GM23248 (cell line): ENCODE data around the gene CALN1. TPM values are rescaled to one million over a fixed set of nuclear protein-coding genes. Genes with fewer than 3 reads are reported as not detected.

Source experiments
- DNase-seq: peaks from one replicate; pipeline ENCODE4 v3.0.0-alpha.2; 2015
- H2AFZ ChIP-seq: fragments of 200-600 bp; sonication (generic); 2 replicates; pipeline ENCODE4 v1.6.1; 2016; ENCODE audit warnings: antibody characterized with exemption
- H3F3A ChIP-seq: fragments of 200-600 bp; sonication (generic); 2 replicates; pipeline ENCODE4 v1.6.1; 2016; ENCODE audit warnings: mild to moderate bottlenecking, antibody characterized with exemption, mixed run types; ENCODE audit not compliant: insufficient read depth
- H3K27ac ChIP-seq: fragments of 200-600 bp; sonication (generic); 2 replicates; pipeline ENCODE4 v1.5.1; 2016; ENCODE audit warnings: mild to moderate bottlenecking
- H3K27me3 ChIP-seq: fragments of 200-600 bp; sonication (generic); replicated peaks from 2 replicates; pipeline ENCODE4 v1.6.1; 2016; ENCODE audit warnings: mild to moderate bottlenecking; ENCODE audit not compliant: insufficient read depth
- H3K36me3 ChIP-seq: fragments of 200-600 bp; sonication (generic); 2 replicates; pipeline ENCODE4 v1.6.1; 2016; ENCODE audit warnings: low read depth, mild to moderate bottlenecking
- H3K4me1 ChIP-seq: fragments of 200-600 bp; sonication (generic); 2 replicates; pipeline ENCODE4 v1.6.1; 2016; ENCODE audit warnings: mild to moderate bottlenecking; ENCODE audit not compliant: insufficient read depth
- H3K4me2 ChIP-seq: fragments of 200-600 bp; sonication (generic); one replicate; pipeline ENCODE4 v1.6.1; 2016; ENCODE audit warnings: mild to moderate bottlenecking; ENCODE audit not compliant: unreplicated experiment
- H3K4me3 ChIP-seq: fragments of 200-600 bp; sonication (generic); 2 replicates; pipeline ENCODE4 v1.5.1; 2016; ENCODE audit warnings: mild to moderate bottlenecking
- H3K79me2 ChIP-seq: fragments of 200-600 bp; sonication (generic); 2 replicates; pipeline ENCODE4 v1.6.1; 2016; ENCODE audit warnings: mild to moderate bottlenecking; ENCODE audit not compliant: insufficient read depth
- H3K9ac ChIP-seq: fragments of 200-600 bp; sonication (generic); 2 replicates; pipeline ENCODE4 v1.6.1; 2016; ENCODE audit warnings: mild to moderate bottlenecking
- H3K9me2 ChIP-seq: fragments of 200-600 bp; sonication (generic); 2 replicates; pipeline ENCODE4 v1.6.1; 2016; ENCODE audit warnings: mixed run types, mild to moderate bottlenecking, moderate library complexity; ENCODE audit not compliant: insufficient read depth
- H3K9me3 ChIP-seq: fragments of 200-600 bp; sonication (generic); one replicate; pipeline ENCODE4 v1.6.1; 2017; ENCODE audit warnings: low read depth
- H4K20me1 ChIP-seq: fragments of 200-600 bp; sonication (generic); 2 replicates; pipeline ENCODE4 v1.6.0; 2016; ENCODE audit not compliant: insufficient read depth
- EZH2 ChIP-seq: fragments of 200-600 bp; sonication (generic); IDR thresholded peaks from 2 replicates; pipeline ENCODE4 v1.6.1; 2018; ENCODE audit warnings: antibody characterized with exemption, mild to moderate bottlenecking; ENCODE audit not compliant: insufficient read depth, poor library complexity, severe bottlenecking
- EZH2phosphoT487 ChIP-seq: fragments of 200-600 bp; sonication (generic); IDR thresholded peaks from 2 replicates; pipeline ENCODE4 v1.6.1; 2018; ENCODE audit warnings: antibody characterized with exemption, moderate library complexity, mild to moderate bottlenecking, low read depth; ENCODE audit not compliant: insufficient read depth
- WGBS, 2 experiments: methylation state at CpG; one replicate each; pipeline ENCODE4 v1.1.6; 2015 to 2017; ENCODE audit warnings: low lambda C conversion rate in 2 of 2, low coverage in 1 of 2; ENCODE audit errors: missing lambda C conversion rate in 2 of 2; 5-methylcytosine and 5-hydroxymethylcytosine counted together
- in situ Hi-C: fragments of 300-500 bp; cut with MboI; formaldehyde crosslinking; loops from 2 replicates; pipeline ENCODE4 v1.15.0; 2020
- polyA plus RNA-seq: library from polyadenylated mRNA; unstranded; fragments of >200 nt; fragmentation: Nextera tagmentation; extraction: Ambion mirVana; gene quantifications from 2 replicates; pipeline ENCODE4 v1.2.1, GENCODE V29; 2016
- total RNA-seq: library from RNA; depleted of rRNA; stranded (reverse); fragments of >200 nt; shearing (Covaris generic); gene quantifications from 2 replicates; pipeline ENCODE4 v1.2.3, GENCODE V29; 2014

The CALN1 gene
- total and polyA plus RNA-seq, 2 experiments from 2014 or later: not detected

DNA sequence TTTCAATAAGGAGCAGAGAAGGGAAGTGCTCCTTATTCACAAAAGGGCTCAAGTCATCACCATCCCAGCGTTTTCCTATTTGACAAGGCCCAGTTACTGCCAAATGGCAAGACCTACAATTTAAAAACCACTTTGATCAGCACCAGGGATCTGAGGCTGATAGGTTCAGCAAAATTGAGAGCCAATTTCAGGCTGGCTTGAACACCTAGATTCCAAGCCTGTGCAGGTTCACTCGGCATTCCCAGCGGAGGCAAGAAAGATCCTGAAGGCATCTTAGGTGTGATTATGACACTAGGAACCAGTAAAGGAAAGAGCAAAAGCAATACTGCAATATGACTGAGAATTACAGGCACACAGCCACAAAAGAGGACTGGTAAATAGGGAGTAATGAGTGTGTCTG lies 441.4 kb downstream of the CALN1 start:
- no peaks in the 10 kb centered on the region for H4K20me1 ChIP-seq
- H3K9me2 ChIP-seq: no peaks in the 10 kb centered on the region
- H3K27me3 ChIP-seq: no peaks in the 10 kb centered on the region
- H3K4me2 ChIP-seq: no peak overlapping the region
- H3F3A ChIP-seq: no peaks in the 10 kb centered on the region
- in situ Hi-C loops: no loop called here
- H3K79me2 ChIP-seq: no peaks in the 10 kb centered on the region
- H3K27ac ChIP-seq: no peak overlapping the region
- H3K9me3 ChIP-seq: no peaks in the 10 kb centered on the region
- H3K9ac ChIP-seq: no peak overlapping the region
- TF ChIP-seq EZH2 (no peak), EZH2phosphoT487 (no peak)
- H3K4me3 ChIP-seq: no peak overlapping the region
- H3K4me1 ChIP-seq: no peaks in the 10 kb centered on the region
- no peak overlapping the region for H2AFZ ChIP-seq
- WGBS, 2 experiments: 7 to 15% methylated on average over 3 of the region's 3 CpGs
- no peak for DNase-seq
- no peaks in the 10 kb centered on the region for H3K36me3 ChIP-seq

- Histone ChIP-seq H3K27ac (no peak overlapping the region), H4K20me1 (no peaks in the 10 kb centered on the region), H3K27me3 (no peaks in the 10 kb centered on the region), H2AFZ (no peak overlapping the region), H3K4me1 (no peaks in the 10 kb centered on the region), H3K9me2 (no peaks in the 10 kb centered on the region), H3K9ac (no peak overlapping the region), H3F3A (no peaks in the 10 kb centered on the region), H3K36me3 (no peaks in the 10 kb centered on the region), H3K4me2 (no peak overlapping the region), H3K4me3 (no peak overlapping the region), H3K79me2 (no peaks in the 10 kb centered on the region), H3K9me3 (no peaks in the 10 kb centered on the region)
- no peak for TF ChIP-seq EZH2phosphoT487
- no peak for TF ChIP-seq EZH2
- in situ Hi-C loops: no loop called here
- no peak for DNase-seq
- WGBS, 2 experiments: 61 to 64% methylated on average over 3 of the region's 3 CpGs
Measured at GRCh38 chr7:71962636-71963035, 449.5 kb downstream of the CALN1 start.

GRCh38 chr7:71961283-71961682 lies 450.9 kb downstream of the CALN1 start:
- no peak for TF ChIP-seq EZH2phosphoT487
- TF ChIP-seq EZH2: no peak
- no peaks in the 10 kb centered on the region for H3K4me1 ChIP-seq
- in situ Hi-C loops: no loop called here
- WGBS, 2 experiments: 17 to 28% methylated on average over 4 of the region's 4 CpGs
- no peaks in the 10 kb centered on the region for H3K9me2 ChIP-seq
- H3K4me2 ChIP-seq: no peak overlapping the region
- H3K9me3 ChIP-seq: no peaks in the 10 kb centered on the region
- no peak overlapping the region for H3K4me3 ChIP-seq
- no peak for DNase-seq
- no peak overlapping the region for H3K9ac ChIP-seq
- H2AFZ ChIP-seq: no peak overlapping the region
- no peak overlapping the region for H3K27ac ChIP-seq
- H3K79me2 ChIP-seq: no peaks in the 10 kb centered on the region
- H3K27me3 ChIP-seq: no peaks in the 10 kb centered on the region
- no peaks in the 10 kb centered on the region for H3K36me3 ChIP-seq
- no peaks in the 10 kb centered on the region for H4K20me1 ChIP-seq
- H3F3A ChIP-seq: no peaks in the 10 kb centered on the region

DNA sequence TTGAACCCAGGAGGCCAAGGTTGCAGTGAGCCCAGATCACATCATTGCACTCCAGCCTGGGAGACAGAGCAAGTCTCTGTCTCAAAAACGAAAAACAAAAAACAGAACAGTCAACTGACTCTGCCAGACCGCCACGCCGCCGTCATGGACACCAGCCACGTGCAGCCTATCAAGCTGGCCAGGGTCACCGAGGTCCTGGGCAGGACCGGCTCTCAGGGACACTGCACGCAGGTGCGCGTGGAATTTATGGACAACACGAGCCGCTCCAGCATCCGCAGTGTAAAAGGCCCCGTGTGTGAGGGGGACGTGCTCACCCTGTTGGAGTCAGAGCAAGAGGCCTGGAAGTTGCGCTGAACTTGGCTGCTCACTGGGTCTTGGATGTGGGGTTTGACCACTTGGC lies 470.0 kb downstream of the CALN1 start:
- H3K4me3 ChIP-seq: no peak overlapping the region
- in situ Hi-C loops: no loop called here
- no peaks in the 10 kb centered on the region for H3K9me2 ChIP-seq
- H3K27me3 ChIP-seq: no peaks in the 10 kb centered on the region
- H3K79me2 ChIP-seq: no peaks in the 10 kb centered on the region
- no peaks in the 10 kb centered on the region for H3F3A ChIP-seq
- H3K4me1 ChIP-seq: no peaks in the 10 kb centered on the region
- H3K27ac ChIP-seq: no peak overlapping the region
- no peaks in the 10 kb centered on the region for H3K36me3 ChIP-seq
- WGBS, 2 experiments: 63 to 67% methylated on average over 17 of the region's 17 CpGs
- H4K20me1 ChIP-seq: no peaks in the 10 kb centered on the region
- H3K9ac ChIP-seq: no peak overlapping the region
- no peak overlapping the region for H2AFZ ChIP-seq
- TF ChIP-seq EZH2 (no peak), EZH2phosphoT487 (no peak)
- no peak for DNase-seq
- H3K4me2 ChIP-seq: no peak overlapping the region
- no peaks in the 10 kb centered on the region for H3K9me3 ChIP-seq

GRCh38 chr7:71937840-71938371 lies 474.2 kb downstream of the CALN1 start:
- no peak overlapping the region for H3K4me2 ChIP-seq
- no peaks in the 10 kb centered on the region for H3F3A ChIP-seq
- H3K9ac ChIP-seq: no peak overlapping the region

More at GRCh38 chr7:71937840-71938371, 474.2 kb downstream of the CALN1 start:
- Histone ChIP-seq H2AFZ (no peak overlapping the region), H3K4me3 (no peak overlapping the region), H3K79me2 (no peaks in the 10 kb centered on the region), H3K9me2 (no peaks in the 10 kb centered on the region), H3K9me3 (no peaks in the 10 kb centered on the region), H3K4me1 (no peaks in the 10 kb centered on the region), H4K20me1 (no peaks in the 10 kb centered on the region), H3K36me3 (no peaks in the 10 kb centered on the region), H3K27me3 (no peaks in the 10 kb centered on the region), H3K27ac (no peak overlapping the region)
- in situ Hi-C loops: no loop called here
- TF ChIP-seq EZH2 (no peak), EZH2phosphoT487 (no peak)
- DNase-seq: no peak
- WGBS, 2 experiments: 40 to 41% methylated on average over 4 of the region's 4 CpGs
